ENCODE measurements around the gene AGPAT2.

Gene AGPAT2

DNA sequence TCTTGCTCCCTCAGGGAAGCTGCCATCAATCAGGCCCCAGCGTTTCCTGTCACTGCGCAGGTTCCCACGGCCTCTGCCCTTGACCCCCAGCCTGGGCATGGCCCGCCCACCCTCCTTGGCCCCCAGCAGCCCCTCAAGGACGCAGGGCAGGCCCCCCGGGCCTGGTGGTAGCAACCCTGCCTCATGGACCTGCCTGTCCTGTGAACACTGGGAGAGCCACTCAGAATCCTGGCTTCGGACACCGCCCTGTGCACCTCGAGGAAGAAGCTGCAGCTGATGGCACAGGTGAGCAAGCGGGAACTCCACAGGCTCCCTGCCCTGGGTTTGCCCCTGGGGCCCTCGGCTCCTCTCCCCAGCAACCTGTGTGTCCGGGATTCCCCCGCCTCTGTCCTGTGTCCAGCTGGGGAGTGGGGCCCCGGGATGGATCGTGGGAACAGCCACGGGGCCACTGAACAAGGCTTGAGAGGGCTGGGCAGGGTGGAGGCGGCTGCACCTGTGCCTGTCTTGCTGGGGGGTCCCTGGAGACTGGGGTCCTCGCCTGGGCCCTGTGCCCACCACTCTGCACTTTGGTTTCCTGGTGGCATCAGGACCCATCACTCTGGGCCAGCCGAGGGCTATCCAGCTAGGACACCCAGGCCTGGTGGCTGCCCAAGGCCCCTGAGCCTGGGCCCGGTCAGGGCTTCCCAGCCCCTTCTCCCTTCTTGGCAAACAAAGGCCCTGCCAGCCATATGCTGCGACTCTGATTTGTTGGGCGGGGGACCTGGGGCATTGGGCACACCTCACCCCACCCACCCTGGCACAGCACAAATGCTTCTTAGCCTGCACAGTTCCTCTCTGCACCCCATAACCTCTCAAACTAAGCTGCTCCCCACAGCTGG lies 58.0 kb downstream of the AGPAT2 start:
- peaks cover 2% of the 10 kb centered on the region; the same call in 1 of the 2 replicates for H4K20me1 ChIP-seq (ENCODE audit: insufficient read depth, low read length)
- H3K79me2 ChIP-seq (ENCODE audit: insufficient read depth, low read length): no peaks in the 10 kb centered on the region; the same call in 1 of the 2 replicates
- H3K9me3 ChIP-seq (ENCODE audit: insufficient read depth, low read length, severe bottlenecking): no peaks in the 10 kb centered on the region
- no peak overlapping the region for H2AFZ ChIP-seq (ENCODE audit: low read depth, low read length)
- no peak for ATAC-seq (ENCODE audit: insufficient read depth, low read depth)
- no peaks in the 10 kb centered on the region for H3K36me3 ChIP-seq (ENCODE audit: insufficient read depth, low read length)
- H3K27ac ChIP-seq (ENCODE audit: low read length): peak overlapping the region; percentile 78
- H3K4me2 ChIP-seq (ENCODE audit: insufficient read depth, low read length): no peak overlapping the region
- H3K4me1 ChIP-seq (ENCODE audit: insufficient read depth, low read length): peaks cover 59% of the 10 kb centered on the region
- no peak for DNase-seq
- H3K27me3 ChIP-seq (ENCODE audit: insufficient read depth, low read length, poor library complexity): no peaks in the 10 kb centered on the region
- H3K4me3 ChIP-seq (ENCODE audit: low read depth in 1 of 2, low read length in 2 of 2): no peak overlapping the region
- TF ChIP-seq, protein P1, sequence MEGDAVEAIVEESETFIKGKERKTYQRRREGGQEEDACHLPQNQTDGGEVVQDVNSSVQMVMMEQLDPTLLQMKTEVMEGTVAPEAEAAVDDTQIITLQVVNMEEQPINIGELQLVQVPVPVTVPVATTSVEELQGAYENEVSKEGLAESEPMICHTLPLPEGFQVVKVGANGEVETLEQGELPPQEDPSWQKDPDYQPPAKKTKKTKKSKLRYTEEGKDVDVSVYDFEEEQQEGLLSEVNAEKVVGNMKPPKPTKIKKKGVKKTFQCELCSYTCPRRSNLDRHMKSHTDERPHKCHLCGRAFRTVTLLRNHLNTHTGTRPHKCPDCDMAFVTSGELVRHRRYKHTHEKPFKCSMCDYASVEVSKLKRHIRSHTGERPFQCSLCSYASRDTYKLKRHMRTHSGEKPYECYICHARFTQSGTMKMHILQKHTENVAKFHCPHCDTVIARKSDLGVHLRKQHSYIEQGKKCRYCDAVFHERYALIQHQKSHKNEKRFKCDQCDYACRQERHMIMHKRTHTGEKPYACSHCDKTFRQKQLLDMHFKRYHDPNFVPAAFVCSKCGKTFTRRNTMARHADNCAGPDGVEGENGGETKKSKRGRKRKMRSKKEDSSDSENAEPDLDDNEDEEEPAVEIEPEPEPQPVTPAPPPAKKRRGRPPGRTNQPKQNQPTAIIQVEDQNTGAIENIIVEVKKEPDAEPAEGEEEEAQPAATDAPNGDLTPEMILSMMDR (IDR thresholded peaks at IDR 0.05; ENCODE audit: borderline replicate concordance, extremely low read depth, low read length, poor library complexity, severe bottlenecking): no peak
- no peak for TF ChIP-seq EZH2 (IDR thresholded peaks at IDR 0.05; ENCODE audit: borderline replicate concordance, low read depth, low read length, severe bottlenecking)
- H3K9ac ChIP-seq (ENCODE audit: low read depth, low read length): peak overlapping the region; percentile 49

DNA sequence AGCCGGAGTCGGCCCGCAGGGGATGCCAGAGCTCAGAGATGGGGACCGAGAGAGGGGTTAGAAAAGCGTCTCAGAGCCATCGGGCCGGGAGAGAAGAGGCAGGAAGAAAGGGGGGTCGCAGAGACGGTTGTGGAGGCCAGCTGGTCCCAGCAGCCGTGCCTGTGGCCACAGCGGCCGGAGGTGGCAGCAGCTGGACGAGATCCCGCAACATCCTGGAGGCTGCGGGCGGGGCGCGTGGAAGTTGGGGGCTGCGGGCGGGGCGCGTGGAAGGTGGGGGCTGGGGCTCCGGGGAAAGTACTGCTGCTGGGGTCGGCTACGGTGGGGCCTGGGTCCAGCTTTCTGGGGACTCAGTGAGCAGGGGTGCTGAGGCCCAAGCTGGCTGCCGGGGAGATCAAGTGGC lies 59.0 kb downstream of the AGPAT2 start:
- DNase-seq (no peak), ATAC-seq (ENCODE audit: insufficient read depth, low read depth) (no peak)
- H3K9ac ChIP-seq (ENCODE audit: low read depth, low read length): no peak overlapping the region
- no peaks in the 10 kb centered on the region; the same call in 1 of the 2 replicates for H3K79me2 ChIP-seq (ENCODE audit: insufficient read depth, low read length)
- no peaks in the 10 kb centered on the region for H3K27me3 ChIP-seq (ENCODE audit: insufficient read depth, low read length, poor library complexity)
- no peak overlapping the region for H3K4me2 ChIP-seq (ENCODE audit: insufficient read depth, low read length)
- H4K20me1 ChIP-seq (ENCODE audit: insufficient read depth, low read length): peaks cover 2% of the 10 kb centered on the region; the same call in 1 of the 2 replicates
- peaks cover 69% of the 10 kb centered on the region for H3K4me1 ChIP-seq (ENCODE audit: insufficient read depth, low read length)
- no peaks in the 10 kb centered on the region for H3K9me3 ChIP-seq (ENCODE audit: insufficient read depth, low read length, severe bottlenecking)
- H3K4me3 ChIP-seq (ENCODE audit: low read depth in 1 of 2, low read length in 2 of 2): no peak overlapping the region
- no peak overlapping the region for H2AFZ ChIP-seq (ENCODE audit: low read depth, low read length)
- H3K36me3 ChIP-seq (ENCODE audit: insufficient read depth, low read length): no peaks in the 10 kb centered on the region
- TF ChIP-seq EZH2 (IDR thresholded peaks at IDR 0.05; ENCODE audit: borderline replicate concordance, low read depth, low read length, severe bottlenecking): no peak
- TF ChIP-seq, protein P1 (IDR thresholded peaks at IDR 0.05; ENCODE audit: borderline replicate concordance, extremely low read depth, low read length, poor library complexity, severe bottlenecking): no peak
- H3K27ac ChIP-seq (ENCODE audit: low read length): peak overlapping the region; percentile 78; the same call in 1 of the 2 replicates

DNA sequence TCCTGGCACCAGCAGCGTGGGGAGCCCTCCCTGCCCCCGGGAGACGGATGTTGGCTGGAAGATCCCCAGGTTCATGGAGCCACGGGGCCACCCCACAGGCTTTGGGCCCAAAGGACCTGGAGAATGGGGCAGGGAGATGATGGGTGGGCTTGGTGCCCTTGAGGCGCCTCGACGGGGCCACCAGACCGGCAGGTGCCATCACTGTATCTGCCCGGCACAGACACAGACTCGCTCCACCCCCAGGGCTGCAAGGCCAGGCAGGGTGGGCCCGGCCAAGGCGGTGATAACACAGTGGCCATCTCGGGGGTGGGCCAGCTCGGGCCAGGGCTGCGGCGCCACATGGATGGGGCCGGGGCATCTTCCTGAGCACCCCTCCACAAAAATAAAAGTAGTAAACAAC lies 59.6 kb downstream of the AGPAT2 start:
- Histone ChIP-seq H3K4me1 (ENCODE audit: insufficient read depth, low read length) (peaks cover 74% of the 10 kb centered on the region), H3K4me3 (ENCODE audit: low read depth in 1 of 2, low read length in 2 of 2) (no peak overlapping the region), H3K4me2 (ENCODE audit: insufficient read depth, low read length) (no peak overlapping the region), H3K9me3 (ENCODE audit: insufficient read depth, low read length, severe bottlenecking) (no peaks in the 10 kb centered on the region), H3K27ac (ENCODE audit: low read length) (peak overlapping the region; percentile 67; the same call in 1 of the 2 replicates), H2AFZ (ENCODE audit: low read depth, low read length) (no peak overlapping the region), H3K79me2 (ENCODE audit: insufficient read depth, low read length) (peaks cover 2% of the 10 kb centered on the region), H3K36me3 (ENCODE audit: insufficient read depth, low read length) (no peaks in the 10 kb centered on the region), H3K9ac (ENCODE audit: low read depth, low read length) (0 out of 2 replicates have a peak overlapping the region, but pooled peaks have one; percentile 23), H4K20me1 (ENCODE audit: insufficient read depth, low read length) (peaks cover 2% of the 10 kb centered on the region; the same call in 1 of the 2 replicates), H3K27me3 (ENCODE audit: insufficient read depth, low read length, poor library complexity) (no peaks in the 10 kb centered on the region)
- ATAC-seq (ENCODE audit: insufficient read depth, low read depth) (no peak), DNase-seq (no peak)
- TF ChIP-seq, protein P1 (IDR thresholded peaks at IDR 0.05; ENCODE audit: borderline replicate concordance, extremely low read depth, low read length, poor library complexity, severe bottlenecking): no peak
- TF ChIP-seq EZH2 (IDR thresholded peaks at IDR 0.05; ENCODE audit: borderline replicate concordance, low read depth, low read length, severe bottlenecking): no peak

Measured in DND-41 (cell line).